Measurements from ENCODE around the gene PGAM1.
"Not testable (repeated sequence)": the region's sequence is repeated elsewhere in the genome, so short reads cannot be mapped to it uniquely, and the experiment has no call there.

PGAM1 gene

DNA sequence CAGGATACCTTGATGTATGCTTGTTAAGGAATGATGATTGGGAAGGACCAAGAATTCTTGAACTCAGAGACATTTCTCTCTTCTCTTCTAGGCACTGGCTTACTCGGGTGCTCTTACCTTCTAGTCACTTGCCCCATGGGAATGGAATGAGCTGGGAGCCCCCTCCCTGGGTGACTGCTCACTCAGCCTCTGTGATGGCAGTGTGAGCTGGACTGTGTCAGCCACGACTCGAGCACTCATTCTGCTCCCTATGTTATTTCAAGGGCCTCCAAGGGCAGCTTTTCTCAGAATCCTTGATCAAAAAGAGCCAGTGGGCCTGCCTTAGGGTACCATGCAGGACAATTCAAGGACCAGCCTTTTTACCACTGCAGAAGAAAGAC is 30.7 kb downstream of the PGAM1 start:
- no peak for DNase-seq (ENCODE audit: low read depth in 2 of 2)

DNA sequence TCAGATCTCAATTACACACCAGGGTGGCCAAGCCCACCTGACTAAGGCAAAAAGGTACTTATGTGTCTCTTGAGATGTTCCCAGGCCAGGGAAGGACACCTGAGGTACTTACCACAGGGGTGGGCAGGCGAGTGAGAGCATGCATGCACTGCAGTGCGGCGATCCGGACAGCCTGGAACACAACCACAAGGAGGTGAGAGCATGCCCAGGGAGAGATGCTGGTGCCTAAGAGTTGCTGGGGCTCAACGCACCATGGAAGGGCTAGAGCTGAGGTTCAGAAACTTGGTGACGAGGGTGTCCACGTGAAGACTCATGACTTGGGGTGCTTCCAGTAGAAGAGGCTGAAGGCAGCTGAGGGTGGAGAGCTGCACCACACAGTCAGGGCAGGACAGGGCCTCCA is 33.1 kb downstream of the PGAM1 start:
- DNase-seq (ENCODE audit: low read depth in 2 of 2), result no peak

- DNase-seq (ENCODE audit: low read depth in 2 of 2), result no peak
Observed at GRCh38 chr10:97459933-97460332, 33.9 kb downstream of the PGAM1 start.

- DNase-seq (ENCODE audit: low read depth in 2 of 2), result no peak
Observed at GRCh38 chr10:97462309-97462708, 36.3 kb downstream of the PGAM1 start.

- no peak for DNase-seq (ENCODE audit: low read depth in 2 of 2)
Observed at GRCh38 chr10:97463363-97464132, 37.6 kb downstream of the PGAM1 start.

DNA sequence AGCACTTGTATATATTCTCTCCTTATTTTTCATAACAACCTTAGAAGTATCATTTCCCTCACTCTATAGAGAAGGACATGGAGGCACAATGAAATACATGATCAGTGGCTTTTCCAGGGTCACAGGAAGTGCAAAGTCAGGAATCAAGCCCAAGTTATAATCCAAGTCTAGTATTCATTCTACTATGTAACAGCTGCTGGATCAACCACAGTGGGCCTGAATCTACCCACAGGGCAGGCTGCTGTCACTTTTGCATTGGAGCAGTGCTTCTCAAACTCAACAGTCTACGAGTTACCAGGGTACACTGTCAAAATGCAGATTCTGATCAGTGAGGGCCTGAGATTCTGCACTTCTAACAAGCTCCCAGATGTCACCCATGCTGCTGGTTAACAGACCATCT is 38.2 kb downstream of the PGAM1 start:
- DNase-seq (ENCODE audit: low read depth in 2 of 2), result no peak

GRCh38 chr10:97465982-97466381 is 40.0 kb downstream of the PGAM1 start:
- DNase-seq (ENCODE audit: low read depth in 2 of 2), result no peak

DNA sequence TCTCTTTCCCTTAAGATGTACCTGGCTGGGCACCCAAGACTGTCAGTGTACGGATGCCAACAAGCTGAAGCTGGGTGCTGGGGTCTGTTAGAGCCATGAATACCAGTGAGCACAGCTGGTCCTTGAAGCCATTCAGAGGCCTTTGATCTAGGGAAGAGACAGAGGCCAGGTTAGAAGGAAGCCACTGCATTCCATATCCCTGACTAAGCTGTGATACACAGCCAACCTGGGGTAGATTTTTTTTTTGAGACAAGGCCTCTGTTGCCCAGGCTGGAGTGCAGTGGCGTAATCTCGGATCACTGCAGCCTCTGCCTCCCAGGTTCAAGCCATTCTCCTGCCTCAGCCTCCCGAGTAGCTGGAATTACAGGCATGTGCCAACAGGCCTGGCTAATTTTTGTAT is 40.8 kb downstream of the PGAM1 start:
- DNase-seq (ENCODE audit: low read depth in 2 of 2), result no peak

- DNase-seq (ENCODE audit: low read depth in 2 of 2), result no peak
Observed at GRCh38 chr10:97468162-97468561, 42.2 kb downstream of the PGAM1 start.

DNA sequence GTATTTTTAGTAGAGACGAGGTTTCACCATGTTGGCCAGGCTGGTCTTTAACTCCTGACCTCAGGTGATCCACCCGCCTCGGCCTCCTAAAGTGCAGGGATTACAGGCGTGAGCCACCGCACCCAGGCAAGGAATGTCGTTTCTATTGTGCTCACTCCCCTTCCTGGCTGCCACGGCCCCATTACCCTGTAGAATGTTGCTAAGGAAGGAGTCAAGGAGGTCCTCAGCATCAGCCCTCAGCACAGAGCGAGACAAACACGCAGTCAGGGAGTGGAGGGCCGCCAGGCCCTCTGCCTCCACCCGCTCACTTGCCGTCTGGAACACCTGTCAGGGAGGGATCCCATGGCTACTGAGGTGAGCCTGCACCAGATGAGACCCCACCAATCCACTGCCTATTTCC is 42.8 kb downstream of the PGAM1 start:
- DNase-seq (ENCODE audit: low read depth in 2 of 2), result not testable (repeated sequence)

GRCh38 chr10:97474918-97475317 is 48.9 kb downstream of the PGAM1 start:
- DNase-seq (ENCODE audit: low read depth in 2 of 2), result no peak

DNA sequence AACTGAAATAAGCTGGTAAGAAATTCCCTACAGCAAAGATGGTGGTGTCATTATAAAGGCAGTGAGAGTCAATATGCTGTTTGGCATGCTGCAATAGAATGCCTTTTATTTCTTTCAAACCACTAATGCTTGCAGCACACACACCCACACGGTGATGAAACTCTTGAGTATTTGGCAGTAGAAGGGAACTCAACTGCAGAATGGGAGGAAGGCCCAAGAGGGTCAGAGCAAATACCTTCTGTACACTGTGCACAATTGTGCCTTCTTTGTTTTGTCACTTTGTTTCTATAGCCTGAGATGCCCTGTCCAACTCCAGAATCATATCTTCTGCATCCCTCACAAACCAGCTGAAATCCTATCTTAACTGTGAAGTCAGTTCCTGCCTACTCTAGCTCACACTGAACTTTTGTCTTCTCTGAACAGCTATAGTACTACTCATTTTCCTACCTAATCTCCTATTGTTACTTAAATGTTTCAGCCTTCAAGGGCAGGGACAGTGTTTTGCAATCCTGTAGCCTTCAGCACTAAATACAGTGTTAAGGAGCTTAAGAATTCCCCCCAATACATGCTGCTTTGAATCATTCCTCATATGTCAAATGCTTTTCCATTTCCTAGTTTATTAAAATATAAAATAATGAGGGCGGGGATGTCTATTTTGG is 50.1 kb downstream of the PGAM1 start:
- no peak for DNase-seq (ENCODE audit: low read depth in 2 of 2)

DNA sequence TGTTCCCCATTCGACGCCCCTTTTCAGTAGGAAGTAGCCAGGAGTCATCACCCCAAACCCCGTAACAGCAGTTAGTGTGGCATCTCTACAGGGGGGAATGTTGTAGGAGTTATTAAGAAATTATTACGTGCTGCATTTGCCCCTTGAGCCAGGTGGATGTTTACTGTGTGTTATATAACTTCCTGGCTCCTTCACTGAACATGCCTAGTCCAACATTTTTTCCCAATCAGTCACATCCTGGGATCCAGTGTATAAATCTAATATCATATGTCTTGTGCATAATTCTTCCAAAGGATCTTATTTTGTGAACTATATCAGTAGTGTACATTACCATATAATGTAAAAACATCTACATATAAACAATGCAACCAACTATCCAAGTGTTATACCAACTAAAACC is 53.4 kb downstream of the PGAM1 start:
- not testable (repeated sequence) for DNase-seq (ENCODE audit: low read depth in 2 of 2)

DNA sequence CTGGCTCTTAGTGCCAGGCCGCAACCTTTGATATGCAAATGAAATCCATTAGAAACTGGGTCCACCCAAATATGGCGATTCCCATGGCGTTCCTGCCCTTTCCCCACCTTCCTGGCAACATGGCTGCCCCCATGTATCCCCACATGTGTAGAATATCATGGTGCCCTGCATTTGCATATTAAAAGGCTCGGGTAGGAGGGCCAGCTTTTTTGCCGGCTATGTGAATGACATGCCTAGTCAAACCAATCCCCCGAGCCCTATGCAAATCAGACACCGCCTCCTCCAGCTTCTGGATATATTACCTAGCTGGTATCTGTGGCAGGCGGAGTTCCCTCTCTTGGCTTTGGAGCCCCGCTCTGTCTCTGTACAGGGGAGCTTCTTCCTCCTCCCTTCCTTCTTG is 53.9 kb downstream of the PGAM1 start:
- DNase-seq (ENCODE audit: low read depth in 2 of 2), result no peak

- no peak for DNase-seq (ENCODE audit: low read depth in 2 of 2)
Observed at GRCh38 chr10:97481071-97481470, 55.1 kb downstream of the PGAM1 start.

- DNase-seq (ENCODE audit: low read depth in 2 of 2), result no peak
Observed at GRCh38 chr10:97482381-97482780, 56.4 kb downstream of the PGAM1 start.

All from stimulated activated CD8-positive, alpha-beta memory T cell treated with anti-CD3 and anti-CD28 coated beads, Interleukin-2, amount 100 ng/mL, for 1 hour (primary cell).